NCI-H2196 treated with DMSO at 0.1 percent for 48 hours (cell line): Measurements from ENCODE around the gene GFOD2.
"Not testable (repeated sequence)": the region's sequence is repeated elsewhere in the genome, so short reads cannot be mapped to it uniquely, and the experiment has no call there.

Experiments
- DNase-seq: peaks from one replicate; lab custom pipeline; 2025; ENCODE audit not compliant: unreplicated experiment; lab: John Stamatoyannopoulos, UW

Gene GFOD2

GRCh38 chr16:67719048-67719777, at the start of gene GFOD2:
Gene GFOD2, minus strand, starts transcription at chr16:67719316. Its CDS starts 33,601 bp downstream, at chr16:67685715.
- peak; percentile 58 for DNase-seq

- no peak for DNase-seq
Measured at GRCh38 chr16:67767953-67768352, 48.8 kb upstream of the GFOD2 start.

- DNase-seq = no peak
Measured at GRCh38 chr16:67766291-67766690, 47.2 kb upstream of the GFOD2 start.

GRCh38 chr16:67764158-67764667, 45.1 kb upstream of the GFOD2 start:
- DNase-seq = no peak

- no peak for DNase-seq
Measured at GRCh38 chr16:67763066-67763465, 44.0 kb upstream of the GFOD2 start.

- no peak for DNase-seq
Measured at GRCh38 chr16:67762385-67762784, 43.3 kb upstream of the GFOD2 start.

- no peak for DNase-seq
Measured at GRCh38 chr16:67761924-67762323, 42.8 kb upstream of the GFOD2 start.

- DNase-seq = no peak
Measured at GRCh38 chr16:67760956-67761230, 41.8 kb upstream of the GFOD2 start.

GRCh38 chr16:67760206-67760955, 41.3 kb upstream of the GFOD2 start:
- no peak for DNase-seq

- no peak for DNase-seq
Measured at GRCh38 chr16:67758966-67759365, 39.9 kb upstream of the GFOD2 start.

GRCh38 chr16:67758006-67758405, 38.9 kb upstream of the GFOD2 start:
- DNase-seq = no peak

GRCh38 chr16:67752641-67753040, 33.5 kb upstream of the GFOD2 start:
- no peak for DNase-seq

GRCh38 chr16:67751331-67751730, 32.2 kb upstream of the GFOD2 start:
- not testable (repeated sequence) for DNase-seq

- no peak for DNase-seq
Measured at GRCh38 chr16:67750466-67750865, 31.4 kb upstream of the GFOD2 start.

GRCh38 chr16:67749436-67750078, 30.4 kb upstream of the GFOD2 start:
- no peak for DNase-seq

- no peak for DNase-seq
Measured at GRCh38 chr16:67748834-67749233, 29.7 kb upstream of the GFOD2 start.

- no peak for DNase-seq
Measured at GRCh38 chr16:67746846-67747245, 27.7 kb upstream of the GFOD2 start.

GRCh38 chr16:67741118-67741517, 22.0 kb upstream of the GFOD2 start:
- DNase-seq = no peak

GRCh38 chr16:67740391-67740790, 21.3 kb upstream of the GFOD2 start:
- DNase-seq = no peak

- no peak for DNase-seq
Measured at GRCh38 chr16:67736858-67737257, 17.7 kb upstream of the GFOD2 start.

- no peak for DNase-seq
Measured at GRCh38 chr16:67734731-67735201, 15.7 kb upstream of the GFOD2 start.
